Upper lobe of left lung (tissue), 6 donors: ENCODE results near the gene GSDMA. TPM values are rescaled to one million over a fixed set of nuclear protein-coding genes. Genes with fewer than 3 reads are reported as not detected.

Experiments
- ATAC-seq, 2 donors: fragments of 200-7000 bp; cut with Tn5 transposase; one replicate each; pipeline ENCODE4 v1.9.1; 2022; ENCODE audit warnings: mild to moderate bottlenecking in 2 of 2, moderate library complexity in 2 of 2; ENCODE audit not compliant: low FRiP score in 2 of 2
- DNase-seq, 2 donors: peaks; one replicate each; pipeline ENCODE4 v3.0.0-alpha.2; 2019 to 2020
- H3K27ac ChIP-seq, 4 donors: fragments of 200-600 bp; sonication (generic); one replicate each; pipeline ENCODE4 v1.5.1; 2016 to 2019
- H3K27me3 ChIP-seq, 4 donors: fragments of 200-600 bp; sonication (generic); one replicate each; pipeline ENCODE4 v1.5.1; 2017 to 2019
- H3K36me3 ChIP-seq, 4 donors: fragments of 200-600 bp; sonication (generic); one replicate each; pipeline ENCODE4 v1.5.1; 2016 to 2019
- H3K4me1 ChIP-seq, 4 donors: fragments of 200-600 bp; sonication (generic); one replicate each; pipeline ENCODE4 v1.5.1; 2018 to 2019
- H3K4me3 ChIP-seq, 4 donors: fragments of 200-600 bp; sonication (generic); one replicate each; pipeline ENCODE4 v1.5.1; 2017 to 2019; ENCODE audit warnings: mild to moderate bottlenecking in 2 of 4, moderate library complexity in 1 of 4
- H3K9me3 ChIP-seq, 4 donors: fragments of 200-600 bp; sonication (generic); one replicate each; pipeline ENCODE4 v1.5.1; 2018 to 2019
- EP300 ChIP-seq, 4 donors: sonication (generic); formaldehyde crosslinking; IDR thresholded peaks; one replicate each; pipeline ENCODE4 v1.5.1; 2017; ENCODE audit warnings: antibody characterized with exemption in 4 of 4, control low read depth in 2 of 4
- POLR2A ChIP-seq, 4 donors: fragments of 450-650 bp; IDR thresholded peaks; one replicate each; pipeline ENCODE4 v1.5.1; 2016 to 2017; ENCODE audit warnings: antibody characterized with exemption in 4 of 4, mild to moderate bottlenecking in 2 of 4
- POLR2AphosphoS5 ChIP-seq, 2 donors: sonication (generic); formaldehyde crosslinking; IDR thresholded peaks; one replicate each; pipeline ENCODE4 v1.5.1; 2017; ENCODE audit warnings: antibody characterized with exemption in 2 of 2
- WGBS, 2 donors: methylation state at CpG; one replicate each; pipeline ENCODE4 v1.1.5; 2017 to 2018; 5-methylcytosine and 5-hydroxymethylcytosine counted together
- total RNA-seq, 6 donors: library from RNA; depleted of rRNA in 4 of 6; stranded (reverse); fragments of >200 nt in 4 of 6; gene quantifications; one replicate each; pipeline versions ENCODE4 v1.1.0 to v1.2.1, GENCODE V29; 2016 to 2021
- TF ChIP-seq, protein P1 (sequence below), 6 experiments: fragments of 450-650 bp in 4 of 6; fragments of 200-600 bp in 2 of 6; sonication (generic) in 2 of 6; IDR thresholded peaks; one replicate each; pipeline ENCODE4 v1.5.1; 2016 to 2019; ENCODE audit warnings: antibody characterized with exemption in 6 of 6
- donor health status: DM: no; HTN: no; CAD: no; lungs with moderate emphysema.
- donor health status: DM: no; HTN: yes; CAD: no; lungs with severe emphysema.

The GSDMA gene
- total RNA-seq, 6 donors from 2014 or later: 0.14 to 0.61 (median 0.51) TPM; not detected in 2

DNA sequence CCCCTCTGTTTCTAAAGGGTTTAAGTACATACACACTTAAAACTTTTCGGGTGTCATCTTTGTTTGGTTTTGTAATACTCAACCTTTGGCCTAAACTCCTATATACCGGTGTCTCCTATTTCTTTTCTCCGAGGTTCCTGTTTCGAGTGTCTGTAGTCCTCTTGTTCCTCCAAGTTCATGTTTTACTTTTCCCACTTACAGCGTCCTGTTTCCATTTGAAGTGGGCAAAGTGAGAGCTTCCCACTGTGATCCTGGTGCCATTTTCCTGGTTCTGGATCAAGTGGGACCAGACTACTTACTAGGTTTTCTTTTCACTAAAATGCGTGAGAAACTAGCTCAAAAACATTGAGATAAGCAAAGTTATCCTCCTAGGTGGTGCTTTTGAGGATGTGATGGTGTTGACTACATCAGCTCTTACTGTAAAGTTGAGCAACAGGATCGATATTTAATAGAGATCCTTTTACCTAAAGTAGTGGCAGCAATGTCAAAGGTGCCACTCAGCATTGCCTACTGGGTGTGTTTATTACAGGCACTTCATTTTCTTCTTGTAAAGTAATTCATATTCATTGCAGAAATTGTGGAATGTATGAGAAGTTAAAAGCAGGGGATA, 19.1 kb downstream of the GSDMA start:
- H3K4me3 ChIP-seq: peak overlapping the region; percentile 92 to 100 (median 94)
- ATAC-seq: no peak
- no peaks in the 10 kb centered on the region for H3K27me3 ChIP-seq
- DNase-seq: no peak
- 11 to 19% methylated on average over 7 of the region's 7 CpGs for WGBS, 2 donors
- H3K9me3 ChIP-seq: no peaks in the 10 kb centered on the region
- TF ChIP-seq, protein P1, sequence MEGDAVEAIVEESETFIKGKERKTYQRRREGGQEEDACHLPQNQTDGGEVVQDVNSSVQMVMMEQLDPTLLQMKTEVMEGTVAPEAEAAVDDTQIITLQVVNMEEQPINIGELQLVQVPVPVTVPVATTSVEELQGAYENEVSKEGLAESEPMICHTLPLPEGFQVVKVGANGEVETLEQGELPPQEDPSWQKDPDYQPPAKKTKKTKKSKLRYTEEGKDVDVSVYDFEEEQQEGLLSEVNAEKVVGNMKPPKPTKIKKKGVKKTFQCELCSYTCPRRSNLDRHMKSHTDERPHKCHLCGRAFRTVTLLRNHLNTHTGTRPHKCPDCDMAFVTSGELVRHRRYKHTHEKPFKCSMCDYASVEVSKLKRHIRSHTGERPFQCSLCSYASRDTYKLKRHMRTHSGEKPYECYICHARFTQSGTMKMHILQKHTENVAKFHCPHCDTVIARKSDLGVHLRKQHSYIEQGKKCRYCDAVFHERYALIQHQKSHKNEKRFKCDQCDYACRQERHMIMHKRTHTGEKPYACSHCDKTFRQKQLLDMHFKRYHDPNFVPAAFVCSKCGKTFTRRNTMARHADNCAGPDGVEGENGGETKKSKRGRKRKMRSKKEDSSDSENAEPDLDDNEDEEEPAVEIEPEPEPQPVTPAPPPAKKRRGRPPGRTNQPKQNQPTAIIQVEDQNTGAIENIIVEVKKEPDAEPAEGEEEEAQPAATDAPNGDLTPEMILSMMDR (IDR thresholded peaks at IDR 0.05): no peak
- TF ChIP-seq EP300 (IDR thresholded peaks at IDR 0.05) (no peak), POLR2AphosphoS5 (IDR thresholded peaks at IDR 0.05) (no peak), POLR2A (IDR thresholded peaks at IDR 0.05) (no peak)
- H3K36me3 ChIP-seq: peaks cover 21 to 33% (median 30%) of the 10 kb centered on the region in 4 donors
- H3K27ac ChIP-seq: peak overlapping the region in 2 of 4 donors; percentile 94 to 97
- peaks cover 19 to 31% (median 25%) of the 10 kb centered on the region in 4 donors for H3K4me1 ChIP-seq

- DNase-seq (no peak), ATAC-seq (no peak)
- Histone ChIP-seq H3K9me3 (no peaks in the 10 kb centered on the region), H3K36me3 (peaks cover 78 to 97% (median 93%) of the 10 kb centered on the region in 4 donors), H3K4me3 (no peak overlapping the region), H3K27ac (no peak overlapping the region), H3K27me3 (no peaks in the 10 kb centered on the region), H3K4me1 (peaks cover 0 to 2% (median 0%) of the 10 kb centered on the region in 4 donors)
- TF ChIP-seq, protein P1 (IDR thresholded peaks at IDR 0.05): no peak
- TF ChIP-seq EP300 (IDR thresholded peaks at IDR 0.05): no peak
- TF ChIP-seq POLR2AphosphoS5 (IDR thresholded peaks at IDR 0.05): no peak
- TF ChIP-seq POLR2A (IDR thresholded peaks at IDR 0.05): no peak
- WGBS, 2 donors: 87 to 89% methylated on average over 11 of the region's 11 CpGs
These were observed 25.5 kb downstream of the GSDMA start for GRCh38 chr17:39988206-39988810.

GRCh38 chr17:39994448-39994847, 31.6 kb downstream of the GSDMA start:
- peaks cover 0 to 9% (median 1%) of the 10 kb centered on the region in 4 donors for H3K4me1 ChIP-seq
- no peaks in the 10 kb centered on the region for H3K9me3 ChIP-seq
- TF ChIP-seq, protein P1 (IDR thresholded peaks at IDR 0.05): no peak
- no peak for TF ChIP-seq POLR2AphosphoS5 (IDR thresholded peaks at IDR 0.05)
- no peak for TF ChIP-seq POLR2A (IDR thresholded peaks at IDR 0.05)
- TF ChIP-seq EP300 (IDR thresholded peaks at IDR 0.05): no peak
- H3K4me3 ChIP-seq: no peak overlapping the region
- peaks cover 69 to 92% (median 84%) of the 10 kb centered on the region in 4 donors for H3K36me3 ChIP-seq
- no peak for DNase-seq
- no peak overlapping the region for H3K27ac ChIP-seq
- WGBS, 2 donors: 96 to 99% methylated on average over 11 of the region's 11 CpGs
- ATAC-seq: no peak
- H3K27me3 ChIP-seq: no peaks in the 10 kb centered on the region

- Histone ChIP-seq H3K4me1 (peaks cover 0 to 11% (median 3%) of the 10 kb centered on the region in 4 donors), H3K36me3 (peaks cover 59 to 82% (median 74%) of the 10 kb centered on the region in 4 donors), H3K27me3 (no peaks in the 10 kb centered on the region), H3K4me3 (no peak overlapping the region), H3K9me3 (no peaks in the 10 kb centered on the region), H3K27ac (no peak overlapping the region)
- TF ChIP-seq, protein P1 (IDR thresholded peaks at IDR 0.05): no peak
- TF ChIP-seq EP300 (IDR thresholded peaks at IDR 0.05): no peak
- TF ChIP-seq POLR2A (IDR thresholded peaks at IDR 0.05): no peak
- no peak for TF ChIP-seq POLR2AphosphoS5 (IDR thresholded peaks at IDR 0.05)
- WGBS, 2 donors: 92 to 94% methylated on average over 6 of the region's 6 CpGs
- ATAC-seq: no peak
- no peak for DNase-seq
These were observed 32.6 kb downstream of the GSDMA start for GRCh38 chr17:39995438-39995837.
